BJ (cell line): ENCODE measurements around the gene HGS. TPM values are rescaled to one million over a fixed set of nuclear protein-coding genes. Genes with fewer than 3 reads are reported as not detected.

Experiments used
- CTCF ChIA-PET: fragments of 350-600 bp; formaldehyde crosslinking; extraction: SDS; loops from one replicate; lab custom pipeline; 2021; ENCODE audit warnings: antibody characterized with exemption, inconsistent platforms; lab: Yijun Ruan, JAX
- POLR2A ChIA-PET: fragments of 300-600 bp; sonication (Branson Sonifier 250); formaldehyde crosslinking; extraction: SDS; loops from one replicate; lab custom pipeline; 2021; ENCODE audit warnings: antibody characterized with exemption; lab: Charles Lee
- DNase-seq: peaks from one replicate; pipeline ENCODE4 v3.0.0-alpha.2; 2011; ENCODE audit warnings: low read depth
- H3K27me3 ChIP-seq: 2 replicates; pipeline ENCODE4 v1.6.0; 2011; ENCODE audit warnings: low read length; ENCODE audit not compliant: control insufficient read depth, insufficient read depth
- H3K36me3 ChIP-seq: 2 replicates; pipeline ENCODE4 v1.5.1; 2011; ENCODE audit warnings: low read length; ENCODE audit not compliant: control insufficient read depth, insufficient read depth
- H3K4me3 ChIP-seq: 2 replicates; pipeline ENCODE4 v1.5.1; 2011; ENCODE audit warnings: low read depth, mild to moderate bottlenecking, control low read depth, low read length
- polyA plus RNA-seq: library from polyadenylated mRNA; depleted of rRNA; stranded (reverse); fragments of >200 nt; gene quantifications from 2 replicates; pipeline ENCODE4 v1.2.3, GENCODE V29; 2011
- TF ChIP-seq, protein P1 (sequence below): IDR thresholded peaks from 2 replicates; pipeline ENCODE4 v1.5.1; 2011; ENCODE audit warnings: low read depth, mild to moderate bottlenecking, control low read depth, inconsistent platforms, low read length, moderate library complexity; ENCODE audit not compliant: insufficient read depth

The HGS gene
- polyA plus RNA-seq, 1 experiment: 110 TPM

DNA sequence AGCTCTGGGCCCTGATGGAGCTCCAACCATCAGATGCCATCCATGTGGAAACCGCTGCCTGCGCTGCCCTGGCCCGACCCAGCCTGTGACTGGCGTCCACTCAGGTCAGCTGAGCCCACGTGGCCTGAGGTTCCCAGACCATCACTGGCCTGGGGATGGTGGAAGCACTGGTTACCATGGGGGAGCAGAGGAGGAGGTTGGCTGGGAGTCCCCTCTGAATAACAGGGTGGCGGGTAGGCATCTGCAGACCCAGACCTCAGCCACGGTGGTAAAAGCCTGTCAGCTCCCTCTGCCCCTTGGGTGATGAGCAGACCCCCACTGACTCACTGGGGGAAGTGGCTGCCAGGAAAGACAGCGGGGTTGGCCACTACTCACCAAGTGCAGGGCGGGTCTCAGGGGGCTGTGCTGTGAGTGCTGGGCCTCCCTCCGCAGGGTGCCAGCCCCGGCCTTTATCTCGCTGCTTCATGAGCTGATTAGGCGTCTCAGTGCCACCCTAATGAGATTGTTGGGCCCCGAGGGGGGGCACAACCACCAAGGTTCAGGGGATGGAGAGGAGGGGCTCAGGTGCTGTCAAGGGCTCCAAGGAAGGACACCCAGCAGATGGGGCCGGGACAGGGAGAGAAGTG is 27.6 kb upstream of the HGS start, which contains the start of gene PDE6G:
PDE6G (minus strand) TSS at position 425 of the 626 bp plus-strand sequence. CDS start 3,237 bp downstream, outside the sequence.
- Histone ChIP-seq H3K4me3 (no peak within 1 kb of the TSS), H3K36me3 (no peaks in the 10 kb centered on the region), H3K27me3 (no peaks in the 10 kb centered on the region)
- TF ChIP-seq, protein P1, sequence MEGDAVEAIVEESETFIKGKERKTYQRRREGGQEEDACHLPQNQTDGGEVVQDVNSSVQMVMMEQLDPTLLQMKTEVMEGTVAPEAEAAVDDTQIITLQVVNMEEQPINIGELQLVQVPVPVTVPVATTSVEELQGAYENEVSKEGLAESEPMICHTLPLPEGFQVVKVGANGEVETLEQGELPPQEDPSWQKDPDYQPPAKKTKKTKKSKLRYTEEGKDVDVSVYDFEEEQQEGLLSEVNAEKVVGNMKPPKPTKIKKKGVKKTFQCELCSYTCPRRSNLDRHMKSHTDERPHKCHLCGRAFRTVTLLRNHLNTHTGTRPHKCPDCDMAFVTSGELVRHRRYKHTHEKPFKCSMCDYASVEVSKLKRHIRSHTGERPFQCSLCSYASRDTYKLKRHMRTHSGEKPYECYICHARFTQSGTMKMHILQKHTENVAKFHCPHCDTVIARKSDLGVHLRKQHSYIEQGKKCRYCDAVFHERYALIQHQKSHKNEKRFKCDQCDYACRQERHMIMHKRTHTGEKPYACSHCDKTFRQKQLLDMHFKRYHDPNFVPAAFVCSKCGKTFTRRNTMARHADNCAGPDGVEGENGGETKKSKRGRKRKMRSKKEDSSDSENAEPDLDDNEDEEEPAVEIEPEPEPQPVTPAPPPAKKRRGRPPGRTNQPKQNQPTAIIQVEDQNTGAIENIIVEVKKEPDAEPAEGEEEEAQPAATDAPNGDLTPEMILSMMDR: no peak
- ChIA-PET CTCF (interaction anchor here (1.0 to 1.1 kb wide), 2 partner anchors 36 to 54 kb away, joined by 3 read pairs; no protein-coding TSS in a partner anchor), POLR2A (no interaction called here)
- DNase-seq: no peak

DNA sequence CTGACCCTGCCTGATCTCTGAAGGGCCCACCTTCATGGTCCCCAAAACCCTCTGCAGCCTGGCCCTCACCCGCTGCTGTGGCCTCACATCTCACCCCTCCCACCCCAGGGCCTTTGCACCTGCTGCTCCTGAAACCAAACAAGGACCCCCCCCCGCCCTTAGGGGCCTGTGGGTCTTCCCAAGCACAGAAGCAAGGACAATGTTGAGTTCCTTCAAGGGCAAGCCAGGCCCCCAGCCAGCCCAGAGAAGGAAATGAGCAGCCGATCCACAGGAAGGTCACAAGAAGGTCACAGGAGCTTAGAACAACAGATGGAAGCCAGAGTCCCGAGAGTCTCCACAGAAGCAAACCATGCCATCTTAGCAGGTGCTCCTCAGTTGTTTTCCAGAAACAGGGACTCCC is 27.0 kb upstream of the HGS start:
- TF ChIP-seq, protein P1: no peak
- no peak overlapping the region for H3K4me3 ChIP-seq
- no peak for DNase-seq
- H3K36me3 ChIP-seq: no peaks in the 10 kb centered on the region
- H3K27me3 ChIP-seq: no peaks in the 10 kb centered on the region
- ChIA-PET CTCF (interaction anchor here (1.0 kb wide), 1 partner anchor 55 kb away, joined by 3 read pairs; no protein-coding TSS in a partner anchor), POLR2A (no interaction called here)

DNA sequence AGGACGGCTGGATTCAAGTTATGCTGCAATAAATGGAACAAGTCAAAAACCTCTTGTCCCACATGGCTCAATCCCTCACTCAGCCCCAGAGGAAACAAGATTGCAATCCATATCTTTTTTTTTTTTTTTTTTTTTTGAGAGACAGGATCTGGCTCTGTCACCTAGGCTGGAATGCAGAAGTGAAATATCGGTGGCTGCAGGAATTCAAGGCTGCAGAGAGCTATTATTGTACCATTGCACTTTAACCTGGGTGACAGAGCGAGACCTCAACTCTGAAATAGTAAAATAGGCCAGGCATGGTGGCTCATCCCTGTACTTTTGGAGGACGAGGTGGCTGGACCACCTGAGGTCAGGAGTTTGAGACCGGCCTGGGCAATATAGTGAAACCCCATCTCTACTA is 24.8 kb upstream of the HGS start:
- CTCF ChIA-PET: interaction anchor here (1.0 to 1.8 kb wide), 3 partner anchors 16 to 27 kb away, joined by 3 read pairs; no protein-coding TSS in a partner anchor
- no peak overlapping the region for H3K4me3 ChIP-seq
- H3K27me3 ChIP-seq: no peaks in the 10 kb centered on the region
- TF ChIP-seq, protein P1: no peak
- no peak for DNase-seq
- H3K36me3 ChIP-seq: no peaks in the 10 kb centered on the region
- POLR2A ChIA-PET: no interaction called here

DNA sequence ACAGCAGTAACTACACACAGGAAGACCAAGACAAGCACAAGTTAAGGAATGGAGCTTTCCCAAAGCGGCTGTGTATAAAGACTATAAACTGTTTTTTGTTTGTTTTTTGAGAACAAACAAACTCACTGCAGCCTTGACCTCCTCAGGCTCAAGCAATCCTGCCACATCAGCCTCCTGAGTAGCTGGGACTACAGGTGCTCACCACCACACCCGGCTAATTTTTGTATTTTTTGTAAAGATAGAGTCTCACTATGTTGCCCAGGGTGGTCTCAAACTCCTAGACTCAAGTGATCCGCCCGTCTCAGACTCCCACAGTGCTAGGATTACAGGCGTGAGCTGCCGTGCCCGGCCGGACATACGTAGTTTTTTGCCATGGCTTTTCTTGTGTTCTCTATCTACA is 23.4 kb upstream of the HGS start:
- CTCF ChIA-PET: interaction anchor here (1.8 kb wide), 1 partner anchor 22 kb away, joined by 3 read pairs; no protein-coding TSS in a partner anchor
- H3K27me3 ChIP-seq: no peaks in the 10 kb centered on the region
- no peak for DNase-seq
- H3K36me3 ChIP-seq: peaks cover 3% of the 10 kb centered on the region
- POLR2A ChIA-PET: no interaction called here
- TF ChIP-seq, protein P1: no peak
- no peak overlapping the region for H3K4me3 ChIP-seq

DNA sequence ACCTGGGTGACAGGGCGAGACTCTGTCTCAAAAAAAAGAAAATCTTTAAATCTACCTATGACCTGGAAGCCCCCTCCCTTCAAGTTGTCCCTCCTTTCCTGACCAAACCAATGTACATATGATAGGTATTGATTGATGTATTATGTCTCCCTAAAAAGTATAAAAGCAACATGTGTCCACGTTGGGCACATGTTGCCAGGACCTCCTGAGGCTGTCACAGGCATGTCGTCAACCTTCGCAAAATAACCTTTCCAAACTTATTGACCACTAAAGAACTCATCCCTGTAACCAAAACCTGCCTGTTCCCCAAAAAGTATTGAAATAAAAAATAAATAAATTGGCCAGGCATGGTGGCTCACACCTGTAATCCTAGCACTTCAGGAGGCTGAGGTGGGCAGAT is 21.8 kb upstream of the HGS start:
- TF ChIP-seq, protein P1: no peak
- Histone ChIP-seq H3K4me3 (no peak overlapping the region), H3K27me3 (no peaks in the 10 kb centered on the region), H3K36me3 (peaks cover 3% of the 10 kb centered on the region)
- no peak for DNase-seq
- POLR2A ChIA-PET: no interaction called here
- CTCF ChIA-PET: no interaction called here
